Epidermal melanocyte (primary cell): ENCODE measurements around the gene KCTD21.
"Not testable (repeated sequence)": the region's sequence is repeated elsewhere in the genome, so short reads cannot be mapped to it uniquely, and the experiment has no call there.

Experiments used
- DNase-seq: peaks from one replicate; pipeline ENCODE4 v3.0.0; 2011; ENCODE audit warnings: low spot score; ENCODE audit not compliant: insufficient read length

KCTD21 gene

DNA sequence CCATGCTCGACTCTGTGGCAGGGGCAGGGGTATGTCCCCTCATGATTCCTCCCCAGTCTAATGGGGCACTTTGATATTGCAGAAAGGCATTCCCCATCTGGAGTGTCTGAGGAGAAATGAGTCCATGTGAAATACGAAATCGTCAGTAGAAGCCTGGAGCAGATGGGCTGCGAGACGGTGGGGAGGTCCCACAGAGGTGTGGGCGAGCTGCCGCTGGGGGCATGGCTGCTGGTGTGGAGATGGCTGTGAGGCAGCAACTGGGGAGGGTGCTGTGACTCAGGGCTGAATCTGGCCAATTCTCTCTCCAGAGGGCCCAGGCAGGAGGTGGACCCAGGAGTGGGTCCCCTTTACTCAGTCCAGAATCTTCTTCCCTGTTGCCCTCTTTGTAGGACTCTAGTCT is 11.2 kb downstream of the KCTD21 start:
- DNase-seq, result no peak

DNA sequence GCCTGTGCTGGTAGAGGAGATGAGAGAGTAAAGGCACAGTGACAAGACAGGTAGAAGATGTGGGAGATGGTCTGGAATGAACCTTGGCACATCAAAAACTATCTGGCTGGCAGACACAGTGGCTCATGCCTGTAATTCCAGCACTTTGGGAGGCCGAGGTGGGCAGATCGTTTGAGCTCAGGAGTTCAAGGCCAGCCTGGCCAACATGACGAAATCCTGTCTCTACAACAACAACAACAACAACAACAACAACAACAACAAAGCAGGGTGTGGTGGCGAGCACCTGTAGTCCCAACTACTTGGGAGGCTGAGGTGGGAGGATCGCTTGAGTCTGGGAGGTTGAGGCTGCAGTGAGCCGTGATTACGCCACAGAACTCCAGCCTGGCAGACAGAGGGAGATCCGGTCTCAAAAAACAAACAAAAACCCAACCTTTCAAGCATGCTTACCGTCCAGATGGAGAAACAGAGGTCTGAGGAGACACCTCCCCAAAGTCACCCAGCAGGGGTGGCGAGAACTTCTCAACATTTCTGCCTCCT is 11.8 kb downstream of the KCTD21 start:
- no peak for DNase-seq

DNA sequence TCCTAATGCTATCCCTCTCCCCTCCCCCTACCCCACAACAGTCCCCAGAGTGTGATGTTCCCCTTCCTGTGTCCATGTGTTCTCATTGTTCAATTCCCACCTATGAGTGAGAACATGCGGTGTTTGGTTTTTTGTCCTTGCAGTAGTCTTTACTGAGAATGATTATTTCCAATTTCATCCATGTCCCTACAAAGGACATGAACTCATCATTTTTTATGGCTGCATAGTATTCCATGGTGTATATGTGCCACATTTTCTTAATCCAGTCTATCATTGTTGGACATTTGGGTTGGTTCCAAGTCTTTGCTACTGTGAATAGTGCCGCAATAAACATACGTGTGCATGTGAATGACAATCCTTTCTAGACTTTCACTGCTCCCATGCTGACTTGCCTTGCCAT is 12.6 kb downstream of the KCTD21 start:
- DNase-seq, result not testable (repeated sequence)

DNA sequence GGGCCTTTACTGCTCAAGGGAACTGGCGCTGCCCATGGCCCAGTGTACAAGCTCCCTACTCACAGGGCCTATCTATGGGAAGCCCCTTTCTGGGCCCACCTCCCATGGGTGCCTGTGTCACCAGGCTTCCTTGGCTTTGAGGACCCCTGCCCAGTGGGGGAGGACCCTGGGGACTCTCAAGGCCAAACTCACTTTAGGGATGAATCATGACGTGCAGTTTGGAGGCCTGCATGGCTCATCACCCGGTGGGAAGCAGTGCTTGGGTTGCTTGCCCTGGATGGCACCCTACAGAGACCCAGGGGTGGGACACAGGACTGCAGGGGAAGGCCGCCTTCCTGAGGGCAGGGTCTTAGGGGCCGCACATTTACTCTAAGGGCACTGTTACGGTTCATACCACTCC is 16.5 kb downstream of the KCTD21 start:
- no peak for DNase-seq

DNA sequence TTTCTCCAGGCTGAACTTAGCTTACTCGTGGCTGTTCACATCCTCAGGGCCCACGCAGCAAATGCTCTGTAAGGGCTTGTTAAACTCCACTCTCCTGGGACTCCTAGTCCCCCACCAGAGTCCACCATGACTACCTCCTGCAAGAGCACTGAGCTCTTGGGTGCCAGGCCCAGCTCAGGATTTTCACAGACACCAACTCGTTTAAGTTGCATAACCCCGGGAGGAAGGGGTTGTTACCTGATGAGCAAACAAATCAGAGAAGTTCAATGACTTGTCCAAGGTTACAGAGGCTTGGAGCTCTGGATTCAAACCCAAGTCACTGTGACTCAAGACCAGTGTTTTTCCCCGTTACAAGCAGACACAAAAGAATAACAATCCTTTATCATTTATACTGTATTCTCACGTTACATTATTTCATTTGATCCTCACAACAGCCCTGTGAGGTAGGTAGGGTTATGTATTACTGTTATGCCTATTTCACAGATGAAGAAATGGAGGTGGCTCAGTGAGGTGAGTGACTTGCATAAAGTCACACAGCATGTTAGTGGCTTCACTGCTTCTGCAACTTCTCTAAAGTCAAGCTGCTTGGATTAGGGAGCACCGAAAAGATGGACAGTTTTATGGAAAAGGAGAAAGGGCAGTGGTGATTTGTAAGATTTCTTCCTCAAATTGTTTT is 17.4 kb downstream of the KCTD21 start:
- DNase-seq, result no peak

DNA sequence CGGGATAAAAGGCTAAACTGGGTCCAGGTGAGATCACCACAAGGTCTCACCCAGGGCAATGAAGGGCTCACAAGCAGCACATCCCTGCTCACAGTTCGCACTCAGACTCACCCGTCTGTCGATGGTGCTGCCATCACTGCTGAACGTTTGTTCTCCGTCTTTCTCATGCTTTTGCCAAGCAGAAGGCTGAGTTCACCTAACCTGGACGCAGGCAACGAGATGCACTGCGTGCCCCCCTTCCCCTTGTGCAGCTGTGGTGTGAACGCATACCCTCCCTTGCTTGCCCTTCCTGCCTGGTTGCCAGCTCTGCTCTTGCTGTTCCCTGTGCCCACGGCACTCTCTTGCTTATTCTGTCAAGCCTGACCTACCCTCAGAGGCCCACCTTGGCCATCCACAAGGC is 18.0 kb downstream of the KCTD21 start:
- DNase-seq, result no peak

DNA sequence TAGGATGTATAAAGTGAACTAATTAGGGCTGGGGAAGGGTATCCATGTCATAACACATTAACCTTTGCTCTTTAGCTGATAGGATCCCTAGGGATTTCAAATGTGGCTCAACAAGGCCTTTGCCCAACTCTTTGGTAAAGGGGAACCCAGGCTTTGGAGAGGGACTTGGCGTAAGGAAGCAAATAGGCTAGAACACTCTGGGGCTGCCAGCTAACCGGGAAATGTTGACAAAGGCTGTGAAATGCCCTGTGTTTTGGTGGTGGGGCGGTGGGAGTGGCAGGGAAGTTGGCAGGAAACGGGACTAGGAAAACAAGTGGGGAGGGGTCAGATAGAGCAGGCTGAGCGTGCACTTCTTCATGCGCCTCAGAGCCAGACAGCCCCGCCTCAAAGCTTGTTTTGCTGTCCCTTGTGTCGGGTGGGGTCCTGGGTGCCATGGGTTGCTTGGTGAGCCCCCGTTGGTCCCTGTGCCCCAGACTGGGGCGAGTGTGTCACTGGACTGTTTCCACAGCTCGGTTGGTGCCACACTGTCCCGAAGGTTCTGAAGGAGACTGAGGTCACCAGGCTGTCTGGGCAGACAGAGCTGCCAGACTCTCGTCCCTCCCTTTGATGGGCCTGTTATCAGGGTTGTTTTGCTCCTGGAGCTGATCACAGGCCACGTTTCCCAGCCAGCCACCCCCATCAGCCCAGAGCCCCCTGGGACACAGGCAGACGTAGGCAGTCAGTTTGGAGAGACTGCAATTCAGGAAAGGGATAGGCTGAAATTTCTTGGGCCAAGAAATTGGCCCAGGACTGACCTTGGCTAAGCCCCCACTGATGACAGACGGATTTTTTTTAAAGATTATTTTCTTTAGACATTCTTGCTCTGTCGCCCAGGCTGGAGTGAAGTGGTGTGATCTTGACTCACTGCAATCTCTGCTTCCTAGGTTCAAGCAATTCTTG is 19.6 kb downstream of the KCTD21 start:
- DNase-seq, result no peak

DNA sequence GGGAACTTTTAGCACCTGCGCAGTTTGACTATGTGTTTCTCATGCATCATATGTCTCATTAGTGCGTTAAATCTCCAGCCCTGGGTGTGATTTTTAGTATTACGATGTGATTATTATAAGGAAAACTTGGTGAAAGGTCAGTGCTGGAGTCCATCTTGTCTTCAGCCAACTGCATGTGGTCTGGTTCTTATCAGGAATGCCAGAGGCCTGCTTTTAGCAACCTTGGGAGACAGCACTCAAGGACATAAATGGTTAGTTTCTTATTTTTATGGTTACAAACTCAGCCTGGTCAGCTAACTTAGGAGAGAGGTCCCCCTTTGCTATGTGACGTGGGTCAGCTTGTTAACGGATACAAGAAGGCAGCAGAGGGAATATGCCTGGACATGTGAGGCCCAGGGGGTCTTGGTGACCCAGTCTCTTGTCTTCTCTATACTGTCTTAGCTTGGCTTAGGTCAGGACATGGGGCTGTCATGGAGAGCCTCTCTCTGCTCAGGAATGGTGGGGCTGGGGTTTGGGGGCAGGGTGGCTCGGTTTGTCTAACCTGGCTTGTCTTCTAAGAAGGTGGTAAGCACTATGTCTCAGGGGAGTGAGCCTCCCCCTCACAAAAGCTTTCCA is 21.5 kb downstream of the KCTD21 start:
- DNase-seq, result no peak

DNA sequence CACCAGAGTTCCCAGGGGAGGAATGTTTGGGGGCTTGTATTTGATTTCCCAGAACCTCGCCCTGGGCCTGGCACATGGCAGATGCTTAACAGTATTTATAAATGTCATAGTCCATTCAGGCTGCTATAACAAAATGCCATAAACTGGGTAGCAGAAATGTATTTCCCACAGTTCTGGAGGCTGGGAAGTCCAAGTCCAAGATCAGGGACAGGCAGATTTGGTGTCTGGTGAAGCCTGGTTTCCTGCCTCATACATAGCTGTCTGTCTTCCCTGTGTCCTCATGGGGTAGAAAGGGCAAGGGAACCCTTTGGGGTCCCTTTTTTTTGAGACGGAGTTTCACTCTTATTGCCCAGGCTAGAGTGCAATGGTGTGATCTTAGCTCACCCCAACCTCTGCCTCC is 24.0 kb downstream of the KCTD21 start:
- no peak for DNase-seq

DNA sequence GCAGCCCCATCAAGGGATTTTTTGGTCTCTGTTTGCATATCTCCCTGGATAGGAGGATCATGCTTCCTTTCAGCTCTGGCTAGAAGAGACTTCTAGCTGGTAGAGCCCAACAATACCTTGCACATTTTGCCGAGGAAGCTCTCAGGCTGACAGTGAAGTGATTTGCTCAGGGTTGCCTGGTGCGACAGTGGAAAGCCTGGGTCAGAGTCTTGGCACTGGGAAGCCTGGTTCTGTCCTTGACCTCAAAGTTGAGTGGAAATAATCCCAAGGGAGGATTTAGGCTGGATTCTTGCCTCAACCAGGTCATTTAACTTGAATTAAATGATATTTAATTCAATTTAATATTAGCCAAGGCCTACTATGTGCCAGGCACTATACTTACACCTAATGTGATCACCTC is 24.6 kb downstream of the KCTD21 start:
- DNase-seq, result no peak

DNA sequence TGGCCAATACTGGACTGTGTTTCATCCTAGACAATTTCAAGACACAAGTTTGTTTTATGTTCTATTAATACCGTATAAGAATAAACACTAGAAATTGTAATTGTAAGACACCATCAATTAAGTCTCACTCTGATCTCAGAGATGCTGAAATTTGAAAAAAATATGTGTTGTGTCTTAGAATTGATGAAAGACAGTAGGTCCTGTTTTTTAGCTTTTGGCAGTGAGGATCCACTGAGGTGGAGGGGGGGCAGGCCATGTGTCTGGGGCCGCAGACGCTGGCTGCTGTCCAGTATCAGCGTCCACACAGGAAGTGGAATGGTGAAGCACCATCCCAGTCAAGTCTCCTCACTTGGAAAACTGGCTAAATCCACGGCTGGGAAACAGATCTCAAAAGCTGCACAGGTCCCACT is 26.5 kb downstream of the KCTD21 start:
- DNase-seq, result peak; percentile 36

DNA sequence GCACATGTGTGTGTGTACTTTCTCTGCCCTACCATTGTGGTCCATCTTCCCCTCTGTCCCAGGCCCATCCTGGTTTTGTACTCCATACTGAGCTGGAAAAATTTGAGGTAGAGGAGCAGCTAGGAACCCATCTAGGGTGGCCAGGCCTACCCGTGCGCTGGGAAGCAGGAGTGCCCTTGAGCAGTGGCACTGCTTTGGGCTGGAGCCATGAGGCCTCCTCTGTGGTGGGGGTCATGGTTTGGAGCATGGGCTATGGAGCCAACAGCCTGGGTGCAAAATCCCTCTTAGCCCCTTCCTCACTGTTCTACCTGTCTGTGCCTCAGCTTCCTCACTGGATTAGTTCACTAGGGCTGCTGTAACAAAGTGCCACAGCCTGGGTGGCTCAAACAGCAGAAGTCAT is 27.1 kb downstream of the KCTD21 start:
- no peak for DNase-seq

DNA sequence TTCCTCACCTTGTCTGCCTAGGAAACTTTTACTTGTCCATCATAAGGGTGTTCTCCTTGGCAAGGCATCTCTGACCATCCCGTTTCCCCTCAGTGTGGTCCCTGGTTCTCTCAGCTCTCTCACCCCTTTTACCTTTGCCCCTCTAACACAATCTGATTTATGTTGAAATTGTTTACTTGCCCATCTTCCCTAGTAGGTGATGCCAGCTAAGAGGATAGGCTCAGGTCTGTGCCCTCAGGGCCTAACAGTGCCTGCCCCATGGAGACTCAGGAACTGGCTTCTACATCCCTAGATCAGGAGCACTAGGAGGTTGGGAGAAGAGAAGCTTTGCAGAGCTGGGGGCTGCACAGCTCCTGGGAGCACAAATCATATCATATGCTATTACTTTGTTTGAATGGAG is 27.9 kb downstream of the KCTD21 start:
- DNase-seq, result no peak

DNA sequence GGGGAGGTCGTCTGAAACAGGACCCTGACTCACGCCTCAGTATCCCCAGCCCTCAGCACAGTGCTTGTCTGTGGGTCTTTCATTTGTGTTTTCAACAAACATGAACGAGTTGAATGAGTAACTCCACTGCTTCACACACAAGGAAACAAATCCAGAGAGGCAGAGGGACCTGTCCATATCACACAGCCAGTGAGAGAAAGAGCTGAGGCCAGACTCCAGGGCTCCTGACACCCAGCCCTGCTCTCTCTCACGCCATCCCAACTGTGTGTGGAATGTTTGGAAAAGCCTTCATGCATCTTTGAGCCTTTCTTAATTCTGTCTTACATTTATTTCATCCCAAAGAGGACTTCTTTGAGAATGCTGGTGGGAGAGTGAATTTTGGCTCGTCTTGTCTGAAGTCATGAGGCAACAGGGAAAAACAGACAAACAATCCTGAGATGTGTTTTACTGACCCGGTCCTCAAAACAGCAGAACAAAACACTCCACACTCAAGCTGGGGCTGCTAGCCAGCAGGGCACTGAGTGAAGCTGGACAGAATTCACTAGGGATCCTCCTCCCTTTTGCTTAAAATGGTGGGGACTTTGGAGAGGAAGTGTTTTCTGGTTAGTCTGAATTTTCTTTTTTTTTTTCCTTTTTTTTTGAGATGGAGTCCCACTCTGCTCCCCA is 29.3 kb downstream of the KCTD21 start:
- no peak for DNase-seq

DNA sequence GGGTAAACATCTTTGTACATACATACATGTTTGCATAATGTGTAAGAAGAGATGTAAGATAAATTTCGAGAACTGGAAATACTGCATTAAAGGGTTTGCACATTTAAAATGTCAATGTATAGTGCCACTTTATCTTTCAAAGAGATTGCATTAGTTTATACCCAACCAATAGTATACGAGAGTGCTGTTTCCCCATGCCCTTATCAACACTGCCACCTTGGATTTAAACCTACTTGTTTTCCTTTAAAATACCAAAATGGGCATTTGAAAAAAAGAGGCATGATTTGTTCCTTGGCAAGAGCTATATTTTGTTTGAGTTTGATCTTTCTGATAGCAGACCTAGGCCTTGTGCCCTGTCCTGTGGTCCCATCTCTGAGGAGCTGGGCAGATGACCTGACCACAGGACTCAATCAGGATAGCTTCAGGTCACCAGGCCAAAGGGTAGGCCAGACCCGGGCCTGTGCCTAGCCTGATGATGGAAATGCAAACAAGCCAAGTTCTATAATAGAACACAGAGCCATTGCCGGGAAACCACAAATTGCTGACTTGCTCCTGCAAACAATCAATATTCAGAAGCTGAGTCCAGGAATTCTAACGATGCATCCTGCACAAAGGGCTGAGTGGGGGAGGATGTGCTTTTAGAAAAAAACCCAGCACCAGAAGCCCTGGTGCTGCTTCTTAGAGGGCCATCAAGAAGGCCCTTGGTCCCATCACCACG is 32.1 kb downstream of the KCTD21 start:
- no peak for DNase-seq

DNA sequence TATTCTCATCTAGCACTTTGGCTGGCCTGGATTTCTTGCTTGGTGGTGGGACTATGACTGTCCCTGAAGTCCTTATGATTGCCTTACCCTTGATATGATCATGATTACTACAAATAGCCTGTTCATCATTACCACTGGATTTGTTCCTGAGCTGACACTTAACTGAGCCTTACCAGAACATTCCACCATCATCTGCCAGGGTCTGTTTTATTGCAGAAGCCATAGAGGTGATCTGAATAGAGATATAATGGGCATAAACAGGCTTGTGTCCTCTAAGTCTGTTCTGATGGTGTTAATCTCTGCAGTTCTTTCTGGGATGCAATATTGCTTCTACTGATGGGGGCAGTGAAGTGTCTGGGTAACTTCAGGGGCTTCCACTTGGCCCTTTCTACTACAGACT is 36.6 kb downstream of the KCTD21 start:
- DNase-seq, result no peak

DNA sequence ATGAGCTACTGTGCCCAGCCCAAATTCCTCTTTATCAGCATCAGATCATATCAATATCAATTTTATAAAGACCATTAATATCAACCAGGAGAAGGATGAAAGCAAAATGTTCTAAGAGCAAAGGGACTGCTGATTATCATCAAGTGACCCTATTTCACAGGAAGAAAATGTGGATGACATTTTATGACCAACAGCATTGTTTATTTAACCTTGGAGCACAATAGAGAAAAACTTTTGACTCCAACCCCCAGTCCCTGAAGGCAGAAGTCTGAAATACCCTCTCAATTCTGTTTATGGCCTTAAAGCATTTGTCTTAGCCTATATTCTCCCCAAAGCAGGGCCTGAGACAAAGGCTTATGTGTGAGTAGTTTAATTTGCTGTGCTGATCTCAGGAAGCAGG is 37.7 kb downstream of the KCTD21 start:
- DNase-seq, result no peak

DNA sequence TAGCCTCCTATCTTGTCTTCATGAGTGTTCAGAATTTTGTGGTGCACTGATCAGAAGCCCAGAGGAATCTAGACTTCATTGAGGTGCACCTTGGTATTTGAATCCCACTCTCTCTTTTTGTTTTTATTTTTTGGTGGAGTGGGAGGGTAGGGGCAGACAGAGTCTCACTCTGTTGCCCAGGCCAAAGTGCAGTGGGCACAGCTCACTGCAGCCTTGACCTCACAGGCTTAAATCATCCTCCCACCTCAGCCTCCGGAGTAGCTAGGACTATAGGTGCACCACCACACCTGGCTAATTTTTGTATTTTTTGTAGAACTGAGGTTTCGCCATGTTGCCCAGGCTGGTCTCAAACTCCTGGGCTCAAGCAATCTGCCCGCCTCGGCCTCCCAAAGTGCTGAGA is 38.1 kb downstream of the KCTD21 start:
- DNase-seq, result no peak

DNA sequence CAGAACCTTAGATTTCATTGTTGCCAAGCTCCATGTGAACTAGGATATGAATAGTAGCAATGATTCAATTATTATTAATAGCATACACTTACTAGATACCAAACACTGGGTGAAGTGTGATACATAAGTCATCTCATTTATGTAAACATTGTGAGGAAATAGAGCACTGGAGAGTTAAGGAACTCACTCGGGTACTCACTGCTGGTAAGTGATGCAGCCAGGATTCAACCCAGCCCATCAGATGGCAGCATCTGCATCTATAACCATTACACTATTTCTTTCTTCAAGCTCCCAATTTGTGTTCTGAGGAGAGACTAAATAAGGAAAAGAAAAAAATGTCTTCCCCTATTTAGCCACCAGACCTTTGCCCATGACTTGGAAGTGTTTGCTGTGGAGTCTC is 38.8 kb downstream of the KCTD21 start:
- DNase-seq, result no peak

DNA sequence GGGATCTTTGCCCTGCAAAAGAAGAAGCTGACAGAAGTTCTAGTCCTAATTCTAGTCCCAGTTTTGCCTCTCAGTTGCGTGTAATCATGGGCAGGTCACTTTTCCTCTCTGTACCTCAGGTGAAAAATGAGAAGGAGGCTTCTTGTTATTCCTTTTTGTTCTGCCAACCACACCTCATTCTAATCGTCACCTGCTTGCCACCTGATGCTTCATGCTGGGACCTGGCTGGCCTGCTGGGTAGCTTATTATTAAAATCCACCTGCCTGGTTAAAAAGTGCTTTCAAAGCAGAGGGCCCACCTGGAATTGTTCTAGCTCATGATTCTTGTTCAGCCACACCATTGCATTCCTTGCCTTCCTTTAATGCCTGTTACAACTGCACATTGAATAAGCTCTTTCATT is 40.6 kb downstream of the KCTD21 start:
- DNase-seq, result no peak

DNA sequence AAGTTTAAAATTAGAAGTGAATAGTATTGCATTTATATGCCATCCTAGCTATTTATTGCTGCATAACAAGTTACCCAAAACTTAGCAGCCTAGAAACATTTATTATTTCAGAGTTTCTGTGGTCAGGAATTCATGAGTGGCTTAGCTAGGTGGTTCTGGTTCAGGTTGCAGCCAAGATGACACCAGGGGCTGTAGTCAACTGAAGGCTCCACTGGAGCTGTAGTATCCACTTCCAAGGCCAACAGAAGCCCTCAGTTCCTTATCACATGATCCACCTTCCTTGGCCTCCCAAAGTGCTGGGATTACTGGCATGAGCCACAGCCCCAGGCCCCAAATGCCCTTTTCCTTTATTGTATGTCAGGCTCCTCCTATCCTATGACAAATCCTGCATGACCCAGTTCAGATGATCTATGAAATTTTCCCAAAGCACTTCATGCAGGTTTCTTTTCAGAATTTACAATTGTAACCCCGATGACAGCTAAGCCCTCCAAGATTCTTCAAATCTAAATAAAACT is 42.9 kb downstream of the KCTD21 start:
- no peak for DNase-seq
